Epithelial cell of esophagus (primary cell): ENCODE measurements around the gene DNAJC21.

Experiments
- DNase-seq: peaks from one replicate; pipeline ENCODE4 v3.0.0; 2010; ENCODE audit warnings: low read depth
- H3K4me3 ChIP-seq: 2 replicates; pipeline ENCODE4 v1.5.1; 2011; ENCODE audit warnings: mild to moderate bottlenecking, low read length, control low read depth
- TF ChIP-seq, protein P1 (sequence below): IDR thresholded peaks from 2 replicates; pipeline ENCODE4 v1.5.1; 2011; ENCODE audit warnings: low read depth, mild to moderate bottlenecking, low read length, control low read depth, inconsistent platforms; ENCODE audit not compliant: insufficient read depth; ENCODE audit errors: missing control alignments

The DNAJC21 gene

DNA sequence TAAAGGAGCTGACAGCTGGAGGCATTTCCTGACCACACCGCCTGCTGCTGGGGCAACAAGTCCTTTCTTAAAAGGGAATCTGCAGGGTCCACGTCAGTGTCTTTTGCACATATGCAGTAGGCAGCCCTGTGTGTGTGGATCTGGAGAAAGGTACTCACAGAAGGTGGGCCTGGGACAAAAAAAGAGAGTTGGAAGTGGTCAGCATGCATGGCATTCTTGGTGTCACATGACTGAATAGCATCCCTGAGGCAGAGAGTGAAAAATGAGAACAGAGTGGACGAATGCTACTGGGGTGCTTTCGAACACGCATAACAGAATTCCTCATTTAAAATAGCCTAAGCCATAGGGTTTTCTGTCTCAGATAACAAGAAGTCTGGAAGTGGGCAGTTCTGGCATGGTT, 47.0 kb downstream of the DNAJC21 start:
- H3K4me3 ChIP-seq, result no peak overlapping the region
- TF ChIP-seq, protein P1, sequence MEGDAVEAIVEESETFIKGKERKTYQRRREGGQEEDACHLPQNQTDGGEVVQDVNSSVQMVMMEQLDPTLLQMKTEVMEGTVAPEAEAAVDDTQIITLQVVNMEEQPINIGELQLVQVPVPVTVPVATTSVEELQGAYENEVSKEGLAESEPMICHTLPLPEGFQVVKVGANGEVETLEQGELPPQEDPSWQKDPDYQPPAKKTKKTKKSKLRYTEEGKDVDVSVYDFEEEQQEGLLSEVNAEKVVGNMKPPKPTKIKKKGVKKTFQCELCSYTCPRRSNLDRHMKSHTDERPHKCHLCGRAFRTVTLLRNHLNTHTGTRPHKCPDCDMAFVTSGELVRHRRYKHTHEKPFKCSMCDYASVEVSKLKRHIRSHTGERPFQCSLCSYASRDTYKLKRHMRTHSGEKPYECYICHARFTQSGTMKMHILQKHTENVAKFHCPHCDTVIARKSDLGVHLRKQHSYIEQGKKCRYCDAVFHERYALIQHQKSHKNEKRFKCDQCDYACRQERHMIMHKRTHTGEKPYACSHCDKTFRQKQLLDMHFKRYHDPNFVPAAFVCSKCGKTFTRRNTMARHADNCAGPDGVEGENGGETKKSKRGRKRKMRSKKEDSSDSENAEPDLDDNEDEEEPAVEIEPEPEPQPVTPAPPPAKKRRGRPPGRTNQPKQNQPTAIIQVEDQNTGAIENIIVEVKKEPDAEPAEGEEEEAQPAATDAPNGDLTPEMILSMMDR, result no peak
- no peak for DNase-seq

DNA sequence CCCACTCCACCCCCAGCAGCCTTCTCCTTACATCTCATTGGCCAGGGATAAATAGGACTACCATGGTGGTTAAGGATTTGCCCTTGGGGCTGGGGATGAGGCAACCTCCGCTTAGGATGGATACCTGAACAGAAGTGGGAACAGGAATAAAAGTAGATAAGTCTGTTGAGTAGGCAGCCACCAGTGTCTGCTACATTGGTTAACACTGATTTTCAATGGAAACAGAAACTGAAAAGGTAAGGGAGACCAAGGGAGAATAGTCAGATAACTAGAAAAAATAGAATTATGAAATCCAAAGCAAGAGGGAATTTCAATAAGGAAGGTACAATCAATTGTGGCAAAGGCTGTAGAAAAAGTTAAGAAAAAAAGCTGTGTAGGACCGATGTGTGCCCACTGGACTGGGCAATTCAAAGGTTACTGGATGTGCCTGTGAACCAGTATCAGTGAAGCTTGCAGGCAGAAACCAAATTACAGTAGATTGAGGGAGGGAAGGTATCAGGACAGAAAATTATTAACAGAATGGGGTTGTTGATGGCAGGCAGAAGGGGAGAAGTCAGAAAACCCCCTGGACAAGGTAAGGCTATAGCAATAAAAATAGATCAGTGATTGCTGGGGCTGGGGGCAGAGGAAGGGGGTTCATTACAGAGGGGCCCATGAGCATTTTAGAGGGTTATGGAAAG, 48.7 kb downstream of the DNAJC21 start:
- H3K4me3 ChIP-seq, result no peak overlapping the region
- TF ChIP-seq, protein P1, result no peak
- DNase-seq, result no peak

DNA sequence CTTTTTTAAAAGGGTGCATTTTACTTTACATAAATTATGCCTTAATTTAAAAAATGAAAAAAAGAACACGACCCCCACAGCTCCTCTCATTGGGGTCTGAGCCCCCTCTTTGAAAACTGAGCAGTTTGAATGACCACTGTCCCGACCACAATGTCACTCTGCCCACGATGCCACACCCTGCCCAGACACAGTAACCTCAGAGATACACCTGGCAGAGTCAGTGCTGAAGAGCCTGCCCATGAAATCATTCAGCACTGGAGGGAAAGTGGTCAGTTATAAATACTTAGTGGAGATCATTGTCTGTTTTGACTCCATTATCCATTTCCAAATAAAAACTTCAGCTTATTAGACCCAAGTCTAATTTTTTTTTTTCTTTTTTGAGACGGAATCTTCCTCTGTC, 49.3 kb downstream of the DNAJC21 start:
- no peak for DNase-seq
- H3K4me3 ChIP-seq, result no peak overlapping the region
- TF ChIP-seq, protein P1, result no peak

DNA sequence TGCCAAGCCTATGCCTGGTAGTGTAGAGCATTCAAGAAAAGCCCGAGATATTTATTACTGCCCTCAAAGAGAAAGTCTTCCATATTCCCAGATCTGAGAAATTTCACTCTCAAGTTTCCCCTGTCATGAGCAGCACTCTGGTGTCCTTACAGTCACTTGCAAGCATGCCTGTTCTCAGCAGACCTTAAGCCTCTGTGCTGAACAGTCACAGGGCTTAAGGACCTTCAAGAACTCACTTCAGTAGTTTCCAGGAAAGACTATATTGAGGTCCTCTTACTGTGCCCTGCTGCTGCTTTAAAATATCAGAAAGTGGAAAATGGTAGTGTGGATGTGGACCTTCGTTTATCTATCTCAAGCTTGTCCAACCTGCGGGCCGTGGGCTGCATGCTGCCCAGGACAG, 53.5 kb downstream of the DNAJC21 start:
- H3K4me3 ChIP-seq, result no peak overlapping the region
- DNase-seq, result no peak
- TF ChIP-seq, protein P1, result no peak

DNA sequence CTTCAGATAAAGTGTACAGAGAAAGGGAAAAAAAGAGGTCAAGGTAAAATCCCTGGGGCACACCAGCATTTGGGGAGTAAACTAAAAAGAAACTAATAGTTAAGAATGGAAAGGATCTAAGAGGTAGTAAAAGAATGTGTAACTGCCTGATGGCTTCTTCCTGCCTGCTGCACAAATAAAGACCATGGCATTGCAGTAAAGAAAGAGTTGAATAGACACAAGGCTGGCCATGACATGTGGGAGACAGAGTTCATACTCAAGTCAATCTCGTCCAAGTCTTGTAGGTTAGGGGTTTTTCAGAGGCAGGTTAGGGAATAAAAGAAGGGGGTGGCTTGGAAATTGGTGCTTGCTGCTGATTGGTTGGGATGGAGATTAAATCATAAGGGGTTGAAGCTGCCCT, 57.6 kb downstream of the DNAJC21 start:
- TF ChIP-seq, protein P1, result no peak
- no peak overlapping the region for H3K4me3 ChIP-seq
- no peak for DNase-seq

DNA sequence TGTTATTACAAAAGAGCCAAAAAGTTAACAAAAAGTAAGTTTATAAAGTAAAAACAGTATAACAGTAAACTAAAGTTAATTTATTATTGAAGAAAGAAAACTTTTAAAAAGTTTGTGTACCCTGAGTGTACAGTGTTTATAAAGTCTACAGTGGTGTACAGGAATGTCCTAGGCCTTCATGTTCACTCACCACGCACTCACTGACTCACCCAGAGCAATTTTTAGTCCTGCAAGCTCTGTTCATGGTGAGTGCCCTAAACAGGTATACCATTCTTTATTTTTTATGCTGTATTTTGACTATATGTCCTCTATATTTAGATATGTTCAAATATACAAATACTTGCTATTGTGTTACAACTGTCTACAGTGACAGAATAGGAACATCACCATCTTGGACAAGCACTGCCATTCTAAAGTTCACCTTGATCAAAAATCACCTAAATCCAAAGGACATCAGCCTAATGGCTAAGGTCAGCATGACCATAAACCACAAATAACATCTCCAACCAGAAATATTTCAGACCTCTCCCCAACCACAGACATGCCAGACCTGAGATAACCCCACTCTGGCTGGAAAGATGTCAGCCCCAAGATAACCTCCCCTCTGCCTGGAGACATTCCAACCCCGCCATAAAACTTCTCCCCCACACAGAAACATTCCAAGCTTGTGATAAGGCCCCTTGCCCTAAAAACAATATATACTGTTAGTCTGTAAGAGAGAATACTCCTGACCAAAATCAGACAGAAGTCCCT, 62.3 kb downstream of the DNAJC21 start:
- H3K4me3 ChIP-seq, result no peak overlapping the region
- TF ChIP-seq, protein P1, result no peak
- DNase-seq, result no peak

DNA sequence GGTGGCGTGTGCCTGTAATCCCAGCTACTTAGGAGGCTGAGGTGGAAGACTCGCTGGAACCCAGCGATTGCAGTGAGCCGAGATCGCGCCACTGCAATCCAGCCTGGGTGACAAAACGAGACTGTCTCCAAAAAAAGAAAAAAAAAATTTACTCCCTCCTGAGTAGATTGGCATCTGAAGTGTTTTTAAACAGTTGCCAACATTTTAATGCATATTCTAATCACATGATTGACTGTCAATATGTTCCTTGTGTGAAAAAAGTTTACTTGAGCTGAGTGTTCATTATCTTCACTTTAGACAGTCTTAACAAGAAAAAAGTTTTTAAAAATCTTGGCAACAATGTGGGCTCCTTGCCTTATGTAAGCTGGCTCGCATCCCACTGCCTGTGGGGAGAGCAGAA, 64.6 kb downstream of the DNAJC21 start:
- DNase-seq, result no peak
- TF ChIP-seq, protein P1, result no peak
- H3K4me3 ChIP-seq, result no peak overlapping the region
